NCI-H1436 treated with DMSO at 0.1 percent for 48 hours (cell line): ENCODE results near the gene COX10.

ENCODE experiments used
- DNase-seq: peaks from one replicate; lab custom pipeline; 2025; lab: John Stamatoyannopoulos, UW

The COX10 gene

GRCh38 chr17:14070344-14070984, 1.2 kb downstream of the COX10 start:
- no peak for DNase-seq

GRCh38 chr17:14072881-14073280, 3.6 kb downstream of the COX10 start:
- DNase-seq = no peak

GRCh38 chr17:14078027-14078426, 8.7 kb downstream of the COX10 start:
- no peak for DNase-seq

GRCh38 chr17:14080847-14081251, 11.5 kb downstream of the COX10 start:
- DNase-seq = no peak

- DNase-seq = no peak
These were observed 13.5 kb downstream of the COX10 start for GRCh38 chr17:14082848-14083247.

GRCh38 chr17:14084955-14085354, 15.7 kb downstream of the COX10 start:
- DNase-seq = no peak

- DNase-seq = no peak
These were observed 16.9 kb downstream of the COX10 start for GRCh38 chr17:14086189-14086588.

GRCh38 chr17:14089179-14089578, 19.9 kb downstream of the COX10 start:
- DNase-seq = no peak

GRCh38 chr17:14091367-14091766, 22.1 kb downstream of the COX10 start:
- no peak for DNase-seq

- no peak for DNase-seq
These were observed 23.5 kb downstream of the COX10 start for GRCh38 chr17:14092808-14093207.

- no peak for DNase-seq
These were observed 25.6 kb downstream of the COX10 start for GRCh38 chr17:14094676-14095601.

GRCh38 chr17:14095631-14096030, 26.3 kb downstream of the COX10 start:
- DNase-seq = no peak

GRCh38 chr17:14098246-14098645, 28.9 kb downstream of the COX10 start:
- DNase-seq = no peak

GRCh38 chr17:14101976-14102375, 32.7 kb downstream of the COX10 start:
- DNase-seq = no peak

GRCh38 chr17:14103836-14104235, 34.5 kb downstream of the COX10 start:
- DNase-seq = no peak

GRCh38 chr17:14104734-14105133, 35.4 kb downstream of the COX10 start:
- DNase-seq = no peak

- no peak for DNase-seq
These were observed 38.6 kb downstream of the COX10 start for GRCh38 chr17:14107889-14108288.

- no peak for DNase-seq
These were observed 43.1 kb downstream of the COX10 start for GRCh38 chr17:14112407-14112806.

GRCh38 chr17:14113137-14113536, 43.8 kb downstream of the COX10 start:
- no peak for DNase-seq

GRCh38 chr17:14116263-14117024, 47.1 kb downstream of the COX10 start:
- DNase-seq = no peak

GRCh38 chr17:14118951-14119350, 49.6 kb downstream of the COX10 start:
- DNase-seq = no peak

- DNase-seq = no peak
These were observed 50.2 kb downstream of the COX10 start for GRCh38 chr17:14119546-14119945.

- DNase-seq = no peak
These were observed 52.6 kb downstream of the COX10 start for GRCh38 chr17:14121952-14122351.
